ENCODE data around the gene TNFRSF6B. TPM values are rescaled to one million over a fixed set of nuclear protein-coding genes. Genes with fewer than 3 reads are reported as not detected.

Gene TNFRSF6B
- total RNA-seq, 4 donors from 2014 or later, result 2.1 to 16.1 (median 11.1) TPM

DNA sequence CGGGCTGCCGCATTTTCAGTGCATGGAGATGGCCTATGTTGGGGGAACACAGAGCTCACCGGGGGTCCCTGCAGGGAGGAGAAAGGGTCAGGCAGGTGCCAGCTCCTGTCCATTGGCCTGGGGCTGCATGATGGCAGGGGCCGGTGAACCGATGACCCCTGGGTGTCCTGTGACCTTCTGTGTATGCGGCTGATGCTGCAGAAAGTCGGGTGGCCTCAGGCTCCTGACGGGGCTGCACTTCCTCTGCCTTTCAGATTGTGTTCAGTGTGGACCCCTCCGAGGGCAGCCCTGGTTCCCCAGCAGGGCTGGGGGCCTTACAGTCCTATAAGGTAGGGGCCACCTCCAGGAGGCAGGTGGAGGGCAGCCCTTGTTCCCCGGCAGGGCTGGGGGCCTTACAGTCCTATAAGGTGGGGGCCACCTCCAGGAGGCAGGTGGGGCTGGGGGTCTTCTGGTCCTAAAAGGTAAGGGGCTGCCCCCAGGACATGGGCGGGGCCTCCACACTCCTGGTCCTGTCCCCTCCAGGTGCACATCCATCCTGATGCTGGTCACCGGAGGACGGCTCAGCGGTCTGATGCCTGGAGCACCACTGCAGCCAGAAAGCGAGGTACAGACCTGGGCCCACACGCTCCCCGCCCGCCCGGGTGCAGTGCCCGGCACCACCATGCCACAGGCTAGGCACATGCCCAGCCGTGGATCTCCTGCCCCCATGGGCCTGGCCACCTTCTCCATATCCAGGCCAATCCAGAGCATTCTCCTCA is 11.0 kb upstream of the TNFRSF6B start:
- Histone ChIP-seq H3K36me3 (peaks cover 3% of the 10 kb centered on the region), H3K27ac (peak overlapping the region; percentile 90), H3K27me3 (no peaks in the 10 kb centered on the region), H3K4me1 (peaks cover 71% of the 10 kb centered on the region), H3K9me3 (no peaks in the 10 kb centered on the region), H3K4me3 (no peak overlapping the region)
- DNase-seq (ENCODE audit: low spot score in 2 of 2), result peak in 1 of 2 donors; percentile 71
- 44% methylated on average over 3 of the region's 21 CpGs for WGBS
- TF ChIP-seq EP300 (IDR thresholded peaks at IDR 0.05) (no peak), POLR2A (IDR thresholded peaks at IDR 0.05) (no peak), POLR2AphosphoS5 (IDR thresholded peaks at IDR 0.05) (no peak)
- TF ChIP-seq, protein P1, sequence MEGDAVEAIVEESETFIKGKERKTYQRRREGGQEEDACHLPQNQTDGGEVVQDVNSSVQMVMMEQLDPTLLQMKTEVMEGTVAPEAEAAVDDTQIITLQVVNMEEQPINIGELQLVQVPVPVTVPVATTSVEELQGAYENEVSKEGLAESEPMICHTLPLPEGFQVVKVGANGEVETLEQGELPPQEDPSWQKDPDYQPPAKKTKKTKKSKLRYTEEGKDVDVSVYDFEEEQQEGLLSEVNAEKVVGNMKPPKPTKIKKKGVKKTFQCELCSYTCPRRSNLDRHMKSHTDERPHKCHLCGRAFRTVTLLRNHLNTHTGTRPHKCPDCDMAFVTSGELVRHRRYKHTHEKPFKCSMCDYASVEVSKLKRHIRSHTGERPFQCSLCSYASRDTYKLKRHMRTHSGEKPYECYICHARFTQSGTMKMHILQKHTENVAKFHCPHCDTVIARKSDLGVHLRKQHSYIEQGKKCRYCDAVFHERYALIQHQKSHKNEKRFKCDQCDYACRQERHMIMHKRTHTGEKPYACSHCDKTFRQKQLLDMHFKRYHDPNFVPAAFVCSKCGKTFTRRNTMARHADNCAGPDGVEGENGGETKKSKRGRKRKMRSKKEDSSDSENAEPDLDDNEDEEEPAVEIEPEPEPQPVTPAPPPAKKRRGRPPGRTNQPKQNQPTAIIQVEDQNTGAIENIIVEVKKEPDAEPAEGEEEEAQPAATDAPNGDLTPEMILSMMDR (IDR thresholded peaks at IDR 0.05), result no peak

DNA sequence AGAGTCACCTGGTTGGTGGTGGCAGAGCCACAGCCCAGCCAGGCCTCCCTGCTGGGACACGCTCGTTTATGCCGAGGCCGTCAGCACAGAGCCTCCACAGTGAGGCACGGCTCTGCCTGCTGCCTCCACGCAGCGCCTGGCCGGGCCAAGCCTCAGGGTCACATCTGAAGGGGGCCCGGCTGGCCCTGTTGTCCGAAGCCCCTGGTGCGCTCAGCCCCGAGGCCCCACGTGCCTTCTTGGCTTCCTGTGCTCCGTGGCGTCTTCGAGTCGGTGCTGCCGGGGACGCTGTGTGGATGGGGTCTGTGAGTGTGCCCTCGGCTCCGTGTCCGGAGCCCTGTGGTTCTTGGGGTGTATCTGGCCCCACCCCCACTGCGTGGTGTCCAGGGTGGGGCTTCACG is 10.4 kb upstream of the TNFRSF6B start:
- WGBS, result 72% methylated on average over 11 of the region's 24 CpGs
- Histone ChIP-seq H3K27me3 (no peaks in the 10 kb centered on the region), H3K4me1 (peaks cover 77% of the 10 kb centered on the region), H3K27ac (peak overlapping the region; percentile 90), H3K36me3 (no peaks in the 10 kb centered on the region), H3K4me3 (peak overlapping the region; percentile 4), H3K9me3 (no peaks in the 10 kb centered on the region)
- no peak for DNase-seq (ENCODE audit: low spot score in 2 of 2)
- TF ChIP-seq, protein P1 (IDR thresholded peaks at IDR 0.05), result no peak
- no peak for TF ChIP-seq EP300 (IDR thresholded peaks at IDR 0.05)
- no peak for TF ChIP-seq POLR2A (IDR thresholded peaks at IDR 0.05)
- TF ChIP-seq POLR2AphosphoS5 (IDR thresholded peaks at IDR 0.05), result no peak

DNA sequence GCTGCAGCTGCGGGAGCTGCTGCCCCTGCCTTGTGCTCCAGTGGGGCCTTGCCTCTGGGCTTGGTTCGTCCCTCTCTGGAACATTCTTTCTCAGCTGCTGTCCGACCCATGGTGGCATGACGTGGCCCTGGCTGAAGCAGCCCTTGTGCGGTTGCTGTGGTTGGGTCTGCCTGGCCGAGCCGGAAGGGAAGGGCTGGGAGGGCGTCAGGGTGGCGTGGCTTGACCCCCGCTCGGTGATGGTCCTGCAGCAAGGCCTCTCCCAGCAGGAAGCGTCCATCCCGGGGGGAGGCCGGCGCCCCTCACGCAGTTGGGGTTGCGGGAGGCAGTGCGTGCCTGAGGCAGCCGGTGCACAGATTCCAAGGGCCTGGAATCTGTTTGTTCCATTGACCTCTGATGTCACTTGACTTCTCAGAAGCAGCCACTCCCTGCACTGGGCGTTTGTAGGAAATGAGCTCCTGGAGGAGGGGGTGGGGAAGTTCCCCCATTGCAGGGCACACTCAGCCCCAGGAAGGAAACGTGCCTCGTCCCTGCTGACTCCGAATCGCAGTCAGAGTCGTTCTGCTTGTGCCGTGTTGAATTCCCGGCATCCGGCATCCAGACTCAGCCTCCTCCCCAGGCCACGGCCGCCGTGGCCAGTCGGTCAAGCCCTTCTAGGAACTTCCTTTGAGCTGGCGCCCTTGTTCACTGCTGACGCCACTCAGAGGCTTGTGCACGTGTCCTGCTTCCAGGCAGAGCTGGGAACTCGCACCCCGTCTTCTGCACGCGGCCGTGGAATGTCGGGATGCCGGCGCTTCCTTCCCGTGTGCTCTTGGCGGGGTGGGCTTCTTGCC is 9.7 kb upstream of the TNFRSF6B start:
- 22% methylated on average over 25 of the region's 45 CpGs for WGBS
- H3K4me1 ChIP-seq, result peaks cover 81% of the 10 kb centered on the region
- TF ChIP-seq POLR2AphosphoS5 (IDR thresholded peaks at IDR 0.05) (peak in 1 of 3 donors; percentile 28), EP300 (IDR thresholded peaks at IDR 0.05) (no peak)
- DNase-seq (ENCODE audit: low spot score in 2 of 2), result peak; percentile 87 to 88
- no peaks in the 10 kb centered on the region for H3K9me3 ChIP-seq
- H3K36me3 ChIP-seq, result no peaks in the 10 kb centered on the region
- H3K27ac ChIP-seq, result peak overlapping the region; percentile 90
- peak overlapping the region; percentile 4 for H3K4me3 ChIP-seq
- H3K27me3 ChIP-seq, result no peaks in the 10 kb centered on the region

DNA sequence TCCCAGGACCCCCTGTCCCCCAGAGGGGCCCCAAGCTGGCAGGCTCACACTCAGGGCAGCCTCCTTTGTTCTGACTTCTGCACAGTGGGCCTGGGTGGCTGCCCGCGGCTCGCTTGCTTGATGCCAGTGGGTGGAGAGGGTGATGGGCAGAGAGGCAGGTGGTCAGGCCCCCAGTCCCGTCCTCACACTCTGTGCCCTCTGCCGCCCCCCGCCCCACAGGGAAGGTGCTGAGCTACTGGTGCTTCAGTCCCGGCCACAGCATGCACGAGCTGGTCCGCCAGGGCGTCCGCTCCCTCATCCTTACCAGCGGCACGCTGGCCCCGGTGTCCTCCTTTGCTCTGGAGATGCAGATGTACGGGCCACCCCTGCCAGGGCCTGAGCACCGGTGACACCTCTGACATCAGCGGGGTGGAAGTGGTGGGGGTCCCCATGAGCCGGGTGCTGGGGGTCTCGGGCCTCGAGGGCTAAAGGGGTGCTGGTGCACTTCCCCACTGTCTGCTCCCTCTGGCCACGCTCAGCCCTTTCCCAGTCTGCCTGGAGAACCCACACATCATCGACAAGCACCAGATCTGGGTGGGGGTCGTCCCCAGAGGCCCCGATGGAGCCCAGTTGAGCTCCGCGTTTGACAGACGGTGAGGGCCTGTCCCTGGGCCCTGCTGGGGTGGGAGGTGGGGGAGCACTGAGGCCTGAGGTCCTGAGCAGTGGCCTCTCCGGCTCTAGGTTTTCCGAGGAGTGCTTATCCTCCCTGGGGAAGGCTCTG is 8.9 kb upstream of the TNFRSF6B start:
- Histone ChIP-seq H3K27me3 (no peaks in the 10 kb centered on the region), H3K27ac (peak overlapping the region; percentile 90), H3K9me3 (no peaks in the 10 kb centered on the region), H3K4me1 (peaks cover 80% of the 10 kb centered on the region), H3K4me3 (no peak overlapping the region), H3K36me3 (no peaks in the 10 kb centered on the region)
- no peak for DNase-seq (ENCODE audit: low spot score in 2 of 2)
- 85% methylated on average over 8 of the region's 29 CpGs for WGBS
- no peak for TF ChIP-seq EP300 (IDR thresholded peaks at IDR 0.05)
- TF ChIP-seq POLR2A (IDR thresholded peaks at IDR 0.05), result no peak
- TF ChIP-seq, protein P1 (IDR thresholded peaks at IDR 0.05), result no peak
- no peak for TF ChIP-seq POLR2AphosphoS5 (IDR thresholded peaks at IDR 0.05)

DNA sequence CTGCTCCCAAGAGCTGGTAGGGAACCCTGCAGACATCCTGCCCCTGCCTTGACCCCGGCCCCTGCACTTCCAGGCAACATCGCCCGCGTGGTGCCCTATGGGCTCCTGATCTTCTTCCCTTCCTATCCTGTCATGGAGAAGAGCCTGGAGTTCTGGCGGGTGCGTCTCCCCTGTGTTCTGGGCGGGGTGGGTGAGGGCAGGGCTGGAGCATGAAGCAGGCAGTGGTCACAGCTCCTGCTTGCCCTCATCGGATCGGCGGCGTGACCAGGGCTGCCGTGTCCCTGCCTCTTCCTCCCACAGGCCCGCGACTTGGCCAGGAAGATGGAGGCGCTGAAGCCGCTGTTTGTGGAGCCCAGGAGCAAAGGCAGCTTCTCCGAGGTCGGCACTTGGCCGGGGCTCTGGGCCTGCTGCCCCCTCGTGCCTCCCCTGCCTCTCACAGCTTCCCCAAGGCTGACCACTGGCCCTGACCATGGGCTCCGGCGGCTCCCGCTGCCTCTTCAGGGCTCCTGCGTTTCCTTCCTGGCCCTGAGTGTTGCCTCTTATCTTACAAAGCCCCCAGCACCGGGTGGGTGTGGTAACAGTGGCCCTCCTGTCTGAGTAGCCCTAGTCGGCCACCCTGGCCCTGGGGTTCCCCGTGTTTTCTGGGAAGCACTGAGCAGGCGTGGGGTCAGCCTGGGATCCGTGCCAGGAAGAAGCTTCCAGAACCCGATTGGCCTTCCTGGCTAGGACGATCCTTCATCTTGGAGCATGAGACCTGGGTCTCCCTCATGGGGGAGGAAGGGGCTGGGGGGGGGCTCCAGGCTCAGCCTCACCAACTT is 8.0 kb upstream of the TNFRSF6B start:
- TF ChIP-seq EP300 (IDR thresholded peaks at IDR 0.05), result no peak
- TF ChIP-seq POLR2A (IDR thresholded peaks at IDR 0.05), result no peak
- TF ChIP-seq, protein P1 (IDR thresholded peaks at IDR 0.05), result no peak
- TF ChIP-seq POLR2AphosphoS5 (IDR thresholded peaks at IDR 0.05), result no peak
- WGBS, result 68% methylated on average over 8 of the region's 31 CpGs
- H3K36me3 ChIP-seq, result no peaks in the 10 kb centered on the region
- no peaks in the 10 kb centered on the region for H3K27me3 ChIP-seq
- no peaks in the 10 kb centered on the region for H3K9me3 ChIP-seq
- no peak overlapping the region for H3K4me3 ChIP-seq
- peak overlapping the region; percentile 90 for H3K27ac ChIP-seq
- no peak for DNase-seq (ENCODE audit: low spot score in 2 of 2)
- H3K4me1 ChIP-seq, result peaks cover 76% of the 10 kb centered on the region

Data from suprapubic skin (tissue), 4 donors.